Keratinocyte (primary cell): Measurements from ENCODE around the gene GFAP. TPM values are rescaled to one million over a fixed set of nuclear protein-coding genes. Genes with fewer than 3 reads are reported as not detected.

Source experiments
- DNase-seq: peaks from one replicate; pipeline ENCODE4 v3.0.0-alpha.2; 2011; ENCODE audit warnings: low read depth, missing footprints, low spot score
- FAIRE-seq: peaks from 2 replicates; lab custom pipeline; 2011; peaks lifted over from hg19 to GRCh38; lab: Jason Lieb, UNC
- H2AFZ ChIP-seq: 2 replicates; pipeline ENCODE4 v1.6.0; 2012; ENCODE audit warnings: low read length, control low read depth, inconsistent platforms; ENCODE audit not compliant: control insufficient read depth
- H3K27ac ChIP-seq: 2 replicates; pipeline ENCODE4 v1.5.1; 2011; ENCODE audit warnings: low read length; ENCODE audit not compliant: control insufficient read depth, insufficient read depth
- H3K27me3 ChIP-seq: 3 replicates; pipeline ENCODE4 v1.6.0; 2011; ENCODE audit warnings: low read length; ENCODE audit not compliant: control insufficient read depth, insufficient read depth; ENCODE audit errors: extremely low read depth
- H3K36me3 ChIP-seq, 2 experiments: 2 replicates in 1 of 2; 3 replicates in 1 of 2; pipeline ENCODE4 v1.5.1; 2011; ENCODE audit warnings: low read length in 2 of 2, mild to moderate bottlenecking in 1 of 2; ENCODE audit not compliant: control insufficient read depth in 2 of 2, insufficient read depth in 2 of 2; ENCODE audit errors: extremely low read depth in 1 of 2
- H3K4me1 ChIP-seq: 3 replicates; pipeline ENCODE4 v1.5.1; 2011; ENCODE audit warnings: low read length; ENCODE audit not compliant: control insufficient read depth, insufficient read depth; ENCODE audit errors: extremely low read depth
- H3K4me2 ChIP-seq: 3 replicates; pipeline ENCODE4 v1.6.0; 2011; ENCODE audit warnings: low read depth, low read length; ENCODE audit not compliant: control insufficient read depth, insufficient read depth; ENCODE audit errors: extremely low read depth
- H3K4me3 ChIP-seq, 3 experiments: fragments of 200-600 bp in 1 of 3; sonication (generic) in 1 of 3; 2 replicates in 2 of 3; 3 replicates in 1 of 3; pipeline ENCODE4 v1.5.1; 2011 to 2016; ENCODE audit warnings: low read length in 3 of 3, mild to moderate bottlenecking in 3 of 3, control low read depth in 2 of 3, inconsistent platforms in 1 of 3, low read depth in 1 of 3, mixed read lengths in 1 of 3, mixed run types in 1 of 3, moderate library complexity in 1 of 3; ENCODE audit not compliant: control insufficient read depth in 2 of 3, insufficient read depth in 2 of 3; ENCODE audit errors: extremely low read depth in 1 of 3
- H3K79me2 ChIP-seq: 2 replicates; pipeline ENCODE4 v1.6.0; 2012; ENCODE audit warnings: low read length; ENCODE audit not compliant: control insufficient read depth, insufficient read depth
- H3K9ac ChIP-seq: 3 replicates; pipeline ENCODE4 v1.6.0; 2011; ENCODE audit warnings: low read length; ENCODE audit not compliant: control insufficient read depth, insufficient read depth; ENCODE audit errors: extremely low read depth
- H3K9me1 ChIP-seq: 3 replicates; pipeline ENCODE4 v1.6.0; 2011; ENCODE audit warnings: low read length; ENCODE audit not compliant: control insufficient read depth, insufficient read depth; ENCODE audit errors: extremely low read depth
- H3K9me3 ChIP-seq: 2 replicates; pipeline ENCODE4 v1.5.1; 2012; ENCODE audit warnings: low read depth, low read length; ENCODE audit not compliant: control insufficient read depth
- H4K20me1 ChIP-seq: 3 replicates; pipeline ENCODE4 v1.6.0; 2011; ENCODE audit warnings: low read length; ENCODE audit not compliant: control insufficient read depth, insufficient read depth; ENCODE audit errors: extremely low read depth
- CTCF ChIP-seq, 3 experiments: IDR thresholded peaks in 1 of 3; conservative IDR thresholded peaks in 1 of 3; optimal IDR thresholded peaks in 1 of 3; 2 replicates in 2 of 3; 3 replicates in 1 of 3; pipeline versions ENCODE3 to v1.5.1; 2011; ENCODE audit warnings: low read length in 3 of 3, mild to moderate bottlenecking in 3 of 3, moderate library complexity in 2 of 3, control low read depth in 1 of 3, inconsistent platforms in 1 of 3; ENCODE audit not compliant: insufficient read depth in 2 of 3; ENCODE audit errors: extremely low read depth in 1 of 3
- EZH2 ChIP-seq: IDR thresholded peaks from one replicate; pipeline ENCODE4 v1.6.1; 2012; ENCODE audit warnings: inconsistent platforms, mild to moderate bottlenecking, low read length, moderate library complexity
- dilution Hi-C: fragments of 300-500 bp; cut with MboI; formaldehyde crosslinking; loops from one replicate; pipeline ENCODE4 v1.7.0; 2020; ENCODE audit warnings: low sequenced_read_pairs; ENCODE audit not compliant: extremely low pct_ligation_motif_present
- polyA plus RNA-seq, 5 experiments: library from polyadenylated mRNA; depleted of rRNA in 3 of 5; stranded (reverse) in 3 of 5; stranded (forward) in 1 of 5; unstranded in 1 of 5; fragments of >200 nt; gene quantifications; 1 replicate in 1 of 5; 2 replicates in 3 of 5; 3 replicates in 1 of 5; pipeline versions ENCODE4 v1.2.1 to v1.2.3, GENCODE V29; 2011 to 2012; ENCODE audit warnings: missing spikeins in 2 of 5, low read depth in 1 of 5, low replicate concordance in 1 of 5

The GFAP gene
- polyA plus RNA-seq, 1 donor (not counting 4 experiments of a cell fraction or from before 2014, with no cell fraction given) = 0.14 TPM

GRCh38 chr17:44933824-44934744 is 18.8 kb upstream of the GFAP start:
- no peak for TF ChIP-seq EZH2
- no peak for TF ChIP-seq CTCF (optimal IDR thresholded peaks at IDR 0.05 in 1 of 3, IDR thresholded peaks at IDR 0.05 in 1 of 3, conservative IDR thresholded peaks at IDR 0.05 in 1 of 3; ENCODE audit: extremely low read depth in 1 of 3, insufficient read depth in 2 of 3, low read length in 3 of 3)
- peaks cover 20% of the 10 kb centered on the region for H3K79me2 ChIP-seq
- H3K9me3 ChIP-seq = no peaks in the 10 kb centered on the region
- no peak overlapping the region for H3K27ac ChIP-seq
- no peaks in the 10 kb centered on the region for H3K4me1 ChIP-seq
- H3K9me1 ChIP-seq = no peaks in the 10 kb centered on the region
- dilution Hi-C loops = no loop called here
- DNase-seq (no peak), FAIRE-seq (no peak)
- no peak overlapping the region for H3K4me3 ChIP-seq
- H4K20me1 ChIP-seq = no peaks in the 10 kb centered on the region
- no peaks in the 10 kb centered on the region for H3K27me3 ChIP-seq
- H3K36me3 ChIP-seq = peaks cover 0 to 43% of the 10 kb centered on the region in 2 experiments
- no peak overlapping the region for H2AFZ ChIP-seq
- no peak overlapping the region for H3K4me2 ChIP-seq
- no peak overlapping the region for H3K9ac ChIP-seq

GRCh38 chr17:44932787-44933097 is 17.4 kb upstream of the GFAP start:
- Histone ChIP-seq H3K9me3 (no peaks in the 10 kb centered on the region), H3K27ac (no peak overlapping the region), H3K27me3 (no peaks in the 10 kb centered on the region), H3K79me2 (peaks cover 12% of the 10 kb centered on the region), H3K9ac (no peak overlapping the region), H3K36me3 (peaks cover 0 to 57% of the 10 kb centered on the region in 2 experiments), H2AFZ (no peak overlapping the region), H3K9me1 (no peaks in the 10 kb centered on the region), H3K4me1 (no peaks in the 10 kb centered on the region), H4K20me1 (no peaks in the 10 kb centered on the region), H3K4me2 (no peak overlapping the region), H3K4me3 (no peak overlapping the region)
- TF ChIP-seq CTCF (optimal IDR thresholded peaks at IDR 0.05 in 1 of 3, IDR thresholded peaks at IDR 0.05 in 1 of 3, conservative IDR thresholded peaks at IDR 0.05 in 1 of 3; ENCODE audit: extremely low read depth in 1 of 3, insufficient read depth in 2 of 3, low read length in 3 of 3) (no peak), EZH2 (no peak)
- dilution Hi-C loops = no loop called here
- FAIRE-seq (no peak), DNase-seq (no peak)
